Fibroblast of lung (primary cell): ENCODE measurements around the gene C19orf33. TPM values are rescaled to one million over a fixed set of nuclear protein-coding genes. Genes with fewer than 3 reads are reported as not detected.
A peak's percentile ranks its signal among the peaks of the same experiment; 100 is the strongest.

Source experiments
- DNase-seq, 2 donors: peaks; one replicate each; pipeline versions ENCODE4 v3.0.0 to v3.0.0-alpha.2; 2010; ENCODE audit warnings: low read depth in 2 of 2
- H2AFZ ChIP-seq: 2 replicates; pipeline ENCODE4 v1.5.1; 2012; ENCODE audit warnings: low read length, control low read depth, inconsistent platforms
- H3K27ac ChIP-seq: 2 replicates; pipeline ENCODE4 v1.5.1; 2011; ENCODE audit warnings: low read length, control low read depth; ENCODE audit not compliant: insufficient read depth
- H3K27me3 ChIP-seq: 2 replicates; pipeline ENCODE4 v1.5.1; 2011; ENCODE audit warnings: mild to moderate bottlenecking, low read length; ENCODE audit not compliant: control insufficient read depth, insufficient read depth
- H3K36me3 ChIP-seq: 2 replicates; pipeline ENCODE4 v1.5.1; 2011; ENCODE audit warnings: low read length; ENCODE audit not compliant: control insufficient read depth, insufficient read depth
- H3K4me1 ChIP-seq: 2 replicates; pipeline ENCODE4 v1.5.1; 2011; ENCODE audit warnings: low read length; ENCODE audit not compliant: control insufficient read depth, insufficient read depth; ENCODE audit errors: extremely low read depth
- H3K4me2 ChIP-seq: 2 replicates; pipeline ENCODE4 v1.5.1; 2011; ENCODE audit warnings: low read length, control low read depth; ENCODE audit not compliant: insufficient read depth; ENCODE audit errors: extremely low read depth
- H3K4me3 ChIP-seq, 4 experiments: fragments of 200-600 bp in 1 of 4; sonication (generic) in 1 of 4; replicated peaks in 1 of 4; 2 replicates each; pipeline ENCODE4 v1.5.1; 2011 to 2016; ENCODE audit warnings: low read length in 4 of 4, low read depth in 3 of 4, mild to moderate bottlenecking in 3 of 4, control low read depth in 2 of 4, inconsistent platforms in 1 of 4, mixed read lengths in 1 of 4; ENCODE audit not compliant: insufficient read depth in 1 of 4; ENCODE audit errors: control extremely low read depth in 1 of 4
- H3K79me2 ChIP-seq: 2 replicates; pipeline ENCODE4 v1.5.1; 2012; ENCODE audit warnings: mild to moderate bottlenecking, low read length, inconsistent platforms; ENCODE audit not compliant: control insufficient read depth, insufficient read depth
- H3K9ac ChIP-seq: 2 replicates; pipeline ENCODE4 v1.5.1; 2011; ENCODE audit warnings: mild to moderate bottlenecking, low read length, control low read depth; ENCODE audit not compliant: insufficient read depth
- H3K9me3 ChIP-seq: 2 replicates; pipeline ENCODE4 v1.5.1; 2012; ENCODE audit warnings: low read depth, low read length; ENCODE audit not compliant: control insufficient read depth, insufficient read depth
- H4K20me1 ChIP-seq: 2 replicates; pipeline ENCODE4 v1.5.1; 2011; ENCODE audit warnings: low read length; ENCODE audit not compliant: control insufficient read depth, insufficient read depth; ENCODE audit errors: extremely low read depth
- CTCF ChIP-seq, 2 donors: IDR thresholded peaks in 1 of 2; conservative IDR thresholded peaks in 1 of 2; 1 replicate in 1 of 2; 2 replicates in 1 of 2; pipeline ENCODE4 v1.5.1; 2011 to 2012; ENCODE audit warnings: low read length in 2 of 2, control low read depth in 1 of 2, inconsistent platforms in 1 of 2, low read depth in 1 of 2, mild to moderate bottlenecking in 1 of 2
- EZH2 ChIP-seq: IDR thresholded peaks from 2 replicates; pipeline ENCODE4 v1.5.1; 2012; ENCODE audit warnings: low read length, control low read depth, mild to moderate bottlenecking; ENCODE audit errors: missing control alignments
- polyA plus RNA-seq, 2 donors: library from polyadenylated mRNA; depleted of rRNA in 1 of 2; stranded (reverse) in 1 of 2; unstranded in 1 of 2; fragments of >200 nt; gene quantifications; 2 replicates each; pipeline ENCODE4 v1.2.1, GENCODE V29; 2011 to 2012; ENCODE audit warnings: missing spikeins in 1 of 2
- total RNA-seq: library from RNA; depleted of rRNA; stranded (reverse); fragments of >200 nt; gene quantifications from 2 replicates; pipeline ENCODE4 v1.2.1, GENCODE V29; 2014

Gene C19orf33
- total and polyA plus RNA-seq, 2 donors (not counting 1 experiment from before 2014, with no cell fraction given) = not detected

GRCh38 chr19:38267761-38268483, 36.1 kb upstream of the C19orf33 start:
- no peak overlapping the region for H3K4me2 ChIP-seq
- no peaks in the 10 kb centered on the region for H3K27me3 ChIP-seq
- no peak overlapping the region for H3K9ac ChIP-seq
- TF ChIP-seq EZH2 = no peak
- TF ChIP-seq CTCF (conservative IDR thresholded peaks at IDR 0.05 in 1 of 2, IDR thresholded peaks at IDR 0.05 in 1 of 2; ENCODE audit: low read depth in 1 of 2, low read length in 2 of 2) = no peak
- H3K79me2 ChIP-seq = no peaks in the 10 kb centered on the region
- peaks cover 17% of the 10 kb centered on the region for H3K4me1 ChIP-seq
- H4K20me1 ChIP-seq = no peaks in the 10 kb centered on the region
- no peaks in the 10 kb centered on the region for H3K9me3 ChIP-seq
- no peak overlapping the region for H2AFZ ChIP-seq
- H3K27ac ChIP-seq = no peak overlapping the region
- no peak for DNase-seq
- H3K36me3 ChIP-seq = no peaks in the 10 kb centered on the region
- no peak overlapping the region for H3K4me3 ChIP-seq

DNA sequence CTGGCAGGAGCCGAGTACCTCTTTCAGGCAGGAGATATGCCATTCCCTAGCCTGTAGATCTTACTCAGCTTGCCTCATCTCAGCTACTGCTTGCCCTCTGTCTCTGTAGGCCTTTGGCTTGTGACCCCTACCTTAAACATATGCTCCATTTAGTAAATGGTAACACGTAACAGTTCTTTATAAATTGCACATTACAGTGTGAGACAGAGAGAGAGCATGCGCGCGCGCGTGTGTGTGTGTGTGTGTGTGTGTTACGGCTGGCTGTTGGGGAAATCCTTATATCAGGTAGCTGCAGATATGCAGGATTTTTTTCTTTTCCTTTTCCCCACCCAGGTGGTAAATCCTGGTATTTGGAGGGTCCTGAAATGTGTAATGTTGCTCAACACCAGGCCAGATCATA, 35.5 kb upstream of the C19orf33 start:
- no peak for DNase-seq
- Histone ChIP-seq H3K9ac (no peak overlapping the region), H3K27me3 (no peaks in the 10 kb centered on the region), H3K9me3 (no peaks in the 10 kb centered on the region), H3K79me2 (no peaks in the 10 kb centered on the region), H3K27ac (no peak overlapping the region), H3K4me2 (no peak overlapping the region), H3K36me3 (no peaks in the 10 kb centered on the region), H4K20me1 (no peaks in the 10 kb centered on the region), H3K4me3 (no peak overlapping the region), H2AFZ (no peak overlapping the region), H3K4me1 (peaks cover 17% of the 10 kb centered on the region)
- TF ChIP-seq EZH2 = no peak
- no peak for TF ChIP-seq CTCF (conservative IDR thresholded peaks at IDR 0.05 in 1 of 2, IDR thresholded peaks at IDR 0.05 in 1 of 2; ENCODE audit: low read depth in 1 of 2, low read length in 2 of 2)

DNA sequence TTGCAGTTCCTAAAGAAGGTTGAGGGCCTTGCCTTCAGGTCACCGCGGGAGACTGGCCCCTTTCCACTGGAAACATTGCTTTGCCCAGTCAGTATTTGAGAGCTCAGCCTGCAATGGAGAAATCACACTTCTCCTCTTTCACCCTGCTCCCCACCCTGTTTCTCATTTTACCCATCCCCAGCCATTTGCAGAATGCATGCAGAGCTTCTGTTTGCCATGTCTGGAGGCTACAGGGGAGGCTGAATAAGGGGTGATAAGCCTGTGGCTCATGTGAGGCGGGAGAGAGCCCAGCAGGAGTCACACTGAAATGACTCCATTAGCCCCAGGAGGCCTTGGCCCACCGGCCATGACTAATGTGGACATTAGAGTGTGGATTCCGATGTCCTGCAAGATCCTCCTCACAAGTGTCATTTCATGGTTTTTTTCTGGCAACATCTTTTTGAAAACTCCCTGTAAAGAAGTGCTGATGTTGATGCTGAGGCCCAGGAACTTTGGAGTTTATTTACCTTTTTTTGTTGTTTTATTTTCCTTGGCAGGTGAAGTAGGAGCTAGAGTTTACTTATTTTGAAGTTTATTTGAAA, 33.4 kb upstream of the C19orf33 start:
- Histone ChIP-seq H2AFZ (peak overlapping the region; percentile 43), H3K27ac (no peak overlapping the region), H3K27me3 (no peaks in the 10 kb centered on the region), H3K4me2 (no peak overlapping the region), H3K9ac (no peak overlapping the region), H3K9me3 (no peaks in the 10 kb centered on the region), H3K79me2 (no peaks in the 10 kb centered on the region), H3K4me1 (peaks cover 17% of the 10 kb centered on the region), H3K36me3 (no peaks in the 10 kb centered on the region), H3K4me3 (no peak overlapping the region), H4K20me1 (no peaks in the 10 kb centered on the region)
- peak in 1 of 2 donors; percentile 54 for DNase-seq
- TF ChIP-seq CTCF (conservative IDR thresholded peaks at IDR 0.05 in 1 of 2, IDR thresholded peaks at IDR 0.05 in 1 of 2; ENCODE audit: low read depth in 1 of 2, low read length in 2 of 2) (no peak), EZH2 (no peak)
